ENCODE measurements around the gene PSMA6.
"Not testable (repeated sequence)": the region's sequence is repeated elsewhere in the genome, so short reads cannot be mapped to it uniquely, and the experiment has no call there.

PSMA6 gene

GRCh38 chr14:35346738-35347322 lies 54.6 kb downstream of the PSMA6 start:
- no peak for DNase-seq

- DNase-seq = no peak
Measured at GRCh38 chr14:35347323-35348043, 55.3 kb downstream of the PSMA6 start.

GRCh38 chr14:35348044-35348380 lies 55.8 kb downstream of the PSMA6 start:
- DNase-seq = not testable (repeated sequence)

GRCh38 chr14:35349496-35350365 lies 57.5 kb downstream of the PSMA6 start:
- no peak for DNase-seq

GRCh38 chr14:35351497-35351896 lies 59.3 kb downstream of the PSMA6 start:
- no peak for DNase-seq

GRCh38 chr14:35351897-35352273 lies 59.7 kb downstream of the PSMA6 start:
- no peak for DNase-seq

GRCh38 chr14:35352274-35353233 lies 60.4 kb downstream of the PSMA6 start:
- DNase-seq = no peak

GRCh38 chr14:35353409-35354172 lies 61.4 kb downstream of the PSMA6 start:
- DNase-seq = no peak

- not testable (repeated sequence) for DNase-seq
Measured at GRCh38 chr14:35355235-35355634, 63.1 kb downstream of the PSMA6 start.

GRCh38 chr14:35355981-35356841 lies 64.0 kb downstream of the PSMA6 start:
- DNase-seq = no peak

- not testable (repeated sequence) for DNase-seq
Measured at GRCh38 chr14:35359655-35360054, 67.5 kb downstream of the PSMA6 start.

GRCh38 chr14:35361141-35361480 lies 68.9 kb downstream of the PSMA6 start:
- no peak for DNase-seq

- DNase-seq = no peak
Measured at GRCh38 chr14:35362450-35362849, 70.3 kb downstream of the PSMA6 start.

GRCh38 chr14:35362911-35363374 lies 70.8 kb downstream of the PSMA6 start:
- no peak for DNase-seq

GRCh38 chr14:35365130-35366055 lies 73.2 kb downstream of the PSMA6 start:
- DNase-seq = peak; percentile 51 to 60

GRCh38 chr14:35366056-35366451 lies 73.9 kb downstream of the PSMA6 start:
- no peak for DNase-seq

GRCh38 chr14:35366521-35366976 lies 74.4 kb downstream of the PSMA6 start:
- no peak for DNase-seq

- DNase-seq = no peak
Measured at GRCh38 chr14:35367056-35367372, 74.8 kb downstream of the PSMA6 start.

All from activated CD4-positive, alpha-beta T cell treated with anti-CD3 and anti-CD28 coated beads, Interleukin-2, amount 50 U/mL, for 4 hours (primary cell).